SK-N-MC (cell line): ENCODE measurements around the gene TPO.

ENCODE experiments used
- EZH2 ChIP-seq: fragments of 200-600 bp; sonication (generic); IDR thresholded peaks from one replicate; pipeline ENCODE4 v1.6.1; 2017; ENCODE audit warnings: antibody characterized with exemption
- FOXP2 ChIP-seq: optimal IDR thresholded peaks from 2 replicates; pipeline ENCODE3; 2011; ENCODE audit warnings: mild to moderate bottlenecking, moderate library complexity; ENCODE audit not compliant: insufficient read depth; ENCODE audit errors: extremely low read length, control extremely low read depth
- POLR2AphosphoS5 ChIP-seq: IDR thresholded peaks from 2 replicates; pipeline ENCODE4 v1.6.1; 2012; ENCODE audit warnings: mild to moderate bottlenecking, low read depth, low read length, borderline replicate concordance

GRCh38 chr2:1509271-1510065 lies 96.2 kb downstream of the TPO start:
- TF ChIP-seq EZH2: no peak
- TF ChIP-seq POLR2AphosphoS5: no peak
- TF ChIP-seq FOXP2: no peak
